ENCODE results near the gene CYLC1. TPM values are rescaled to one million over a fixed set of nuclear protein-coding genes. Genes with fewer than 3 reads are reported as not detected.

The CYLC1 gene
- total RNA-seq, 1 experiment from 2014 or later: not detected

DNA sequence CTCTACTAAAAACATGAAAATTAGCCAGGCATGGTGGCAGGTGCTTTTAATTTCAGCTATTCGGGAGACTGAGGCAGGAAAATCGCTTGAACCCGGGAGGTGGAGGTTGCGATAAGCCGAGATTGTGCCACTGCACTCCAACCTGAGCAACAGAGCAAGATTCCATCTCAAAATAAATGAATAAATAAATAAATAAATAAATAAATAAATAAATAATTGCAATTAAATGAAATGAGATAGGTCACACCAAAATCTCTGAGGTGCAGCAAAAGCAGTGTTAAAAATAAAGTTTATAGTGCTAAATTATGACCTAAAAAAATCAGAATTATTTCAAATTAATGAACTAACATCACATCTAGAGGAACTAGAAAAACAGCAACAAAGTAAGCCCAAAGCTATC lies 13.6 kb upstream of the CYLC1 start:
- Mint-ChIP-seq H3K27ac (ENCODE audit: low read depth, unreplicated experiment) (no peak overlapping the region), H3K4me3 (ENCODE audit: unreplicated experiment) (no peak overlapping the region), H3K4me1 (ENCODE audit: insufficient read depth, unreplicated experiment) (no peaks in the 10 kb centered on the region), H3K36me3 (ENCODE audit: insufficient read depth, unreplicated experiment) (no peaks in the 10 kb centered on the region), H3K27me3 (ENCODE audit: insufficient read depth, unreplicated experiment) (no peaks in the 10 kb centered on the region), H3K9me3 (ENCODE audit: unreplicated experiment) (no peaks in the 10 kb centered on the region)
- no TSS peak for BruUV-seq (replicated peaks)
- ChIA-PET POLR2A (no interaction called here), CTCF (no interaction called here)
- DNase-seq (ENCODE audit: unreplicated experiment): no peak
- TF ChIP-seq CTCF (IDR thresholded peaks at IDR 0.05; ENCODE audit: unreplicated experiment): no peak
- intact Hi-C loops (cut with micrococcal nuclease): no loop called here

DNA sequence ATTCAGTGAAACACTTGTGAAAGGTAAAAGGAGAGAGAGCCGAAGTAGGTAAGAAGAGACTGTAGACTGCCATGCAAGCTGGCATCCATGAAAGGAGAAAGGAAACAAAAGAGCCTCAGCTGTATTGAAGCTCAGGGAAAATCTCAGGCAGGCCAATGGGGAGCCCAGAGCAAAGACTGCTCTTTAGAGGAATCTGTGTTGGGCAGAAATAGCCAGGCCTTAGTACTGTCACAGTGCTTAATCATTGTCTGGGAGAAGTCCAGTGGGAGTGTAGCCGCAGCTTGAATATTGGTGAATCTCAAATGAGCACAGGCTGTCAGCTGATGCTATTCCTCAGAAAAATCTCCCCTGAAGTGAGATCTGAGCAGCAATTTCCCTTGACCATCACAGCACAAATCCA lies 27.6 kb downstream of the CYLC1 start:
- no peaks in the 10 kb centered on the region for H3K9me3 Mint-ChIP-seq (ENCODE audit: unreplicated experiment)
- ChIA-PET POLR2A (no interaction called here), CTCF (no interaction called here)
- no TSS peak for BruUV-seq (replicated peaks)
- intact Hi-C loops (cut with micrococcal nuclease): no loop called here
- no peaks in the 10 kb centered on the region for H3K36me3 Mint-ChIP-seq (ENCODE audit: insufficient read depth, unreplicated experiment)
- no peak overlapping the region for H3K27ac Mint-ChIP-seq (ENCODE audit: low read depth, unreplicated experiment)
- no peaks in the 10 kb centered on the region for H3K27me3 Mint-ChIP-seq (ENCODE audit: insufficient read depth, unreplicated experiment)
- no peaks in the 10 kb centered on the region for H3K4me1 Mint-ChIP-seq (ENCODE audit: insufficient read depth, unreplicated experiment)
- no peak for DNase-seq (ENCODE audit: unreplicated experiment)
- no peak overlapping the region for H3K4me3 Mint-ChIP-seq (ENCODE audit: unreplicated experiment)
- TF ChIP-seq CTCF (IDR thresholded peaks at IDR 0.05; ENCODE audit: unreplicated experiment): no peak

DNA sequence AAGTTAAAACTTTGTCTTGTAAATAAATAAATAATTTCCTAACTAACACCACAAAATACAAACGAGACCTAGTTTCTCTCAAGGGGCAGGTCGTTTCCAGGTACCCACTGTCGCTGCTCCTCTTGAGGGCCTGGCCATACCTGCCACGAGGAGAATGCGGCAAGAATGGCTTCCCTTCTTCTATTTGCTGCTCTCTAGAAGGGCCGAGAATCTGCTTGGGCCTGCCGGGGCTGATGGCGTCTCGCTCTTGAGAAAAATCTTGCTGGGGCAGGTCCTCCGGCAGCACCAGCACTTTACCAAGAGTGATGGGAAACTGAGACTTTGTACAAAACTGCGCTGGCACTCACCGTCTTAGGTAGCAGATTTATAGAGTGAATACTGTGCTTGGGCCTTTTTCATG lies 31.5 kb downstream of the CYLC1 start:
- no peaks in the 10 kb centered on the region for H3K9me3 Mint-ChIP-seq (ENCODE audit: unreplicated experiment)
- no peaks in the 10 kb centered on the region for H3K4me1 Mint-ChIP-seq (ENCODE audit: insufficient read depth, unreplicated experiment)
- no peak overlapping the region for H3K27ac Mint-ChIP-seq (ENCODE audit: low read depth, unreplicated experiment)
- ChIA-PET POLR2A (no interaction called here), CTCF (no interaction called here)
- intact Hi-C loops (cut with micrococcal nuclease): no loop called here
- peaks cover 16% of the 10 kb centered on the region for H3K27me3 Mint-ChIP-seq (ENCODE audit: insufficient read depth, unreplicated experiment)
- H3K36me3 Mint-ChIP-seq (ENCODE audit: insufficient read depth, unreplicated experiment): no peaks in the 10 kb centered on the region
- DNase-seq (ENCODE audit: unreplicated experiment): no peak
- H3K4me3 Mint-ChIP-seq (ENCODE audit: unreplicated experiment): no peak overlapping the region
- no peak for TF ChIP-seq CTCF (IDR thresholded peaks at IDR 0.05; ENCODE audit: unreplicated experiment)
- BruUV-seq (replicated peaks): no TSS peak

DNA sequence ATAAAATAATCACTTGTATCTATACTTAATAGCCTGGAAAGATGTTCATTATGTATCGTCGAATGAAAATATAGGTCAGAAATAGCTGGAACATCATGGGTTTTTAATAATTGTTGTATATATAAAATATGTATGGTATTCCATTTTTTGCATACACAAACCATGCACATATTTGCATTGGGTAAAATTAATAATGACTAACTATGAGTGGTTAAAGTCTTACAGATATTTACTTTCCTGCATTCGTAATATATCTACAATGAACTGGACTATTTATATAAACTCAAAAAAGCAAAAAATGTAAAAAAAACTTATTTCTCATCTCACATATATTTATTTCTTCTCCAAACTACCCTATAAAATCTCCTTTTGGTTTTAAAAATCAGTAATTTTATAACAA lies 46.0 kb downstream of the CYLC1 start:
- POLR2A ChIA-PET: no interaction called here
- Mint-ChIP-seq H3K4me1 (ENCODE audit: insufficient read depth, unreplicated experiment) (no peaks in the 10 kb centered on the region), H3K4me3 (ENCODE audit: unreplicated experiment) (no peak overlapping the region), H3K9me3 (ENCODE audit: unreplicated experiment) (no peaks in the 10 kb centered on the region), H3K27ac (ENCODE audit: low read depth, unreplicated experiment) (no peak overlapping the region), H3K36me3 (ENCODE audit: insufficient read depth, unreplicated experiment) (no peaks in the 10 kb centered on the region), H3K27me3 (ENCODE audit: insufficient read depth, unreplicated experiment) (no peaks in the 10 kb centered on the region)
- no peak for TF ChIP-seq CTCF (IDR thresholded peaks at IDR 0.05; ENCODE audit: unreplicated experiment)
- intact Hi-C loops (cut with micrococcal nuclease): no loop called here
- DNase-seq (ENCODE audit: unreplicated experiment): no peak
- no TSS peak for BruUV-seq (replicated peaks)
- CTCF ChIA-PET: no interaction called here
